Vagina (tissue), 2 donors: ENCODE results near the gene RIF1.

ENCODE experiments used
- POLR2A ChIP-seq, 2 donors: fragments of 450-650 bp; IDR thresholded peaks; one replicate each; pipeline ENCODE4 v1.6.1; 2017; ENCODE audit warnings: antibody characterized with exemption in 2 of 2, mild to moderate bottlenecking in 2 of 2, moderate library complexity in 2 of 2
- TF ChIP-seq, protein P1 (sequence below), 3 experiments: fragments of 450-650 bp in 2 of 3; fragments of 200-600 bp in 1 of 3; sonication (generic) in 1 of 3; IDR thresholded peaks; one replicate each; pipeline ENCODE4 v1.5.1; 2017 to 2019; ENCODE audit warnings: antibody characterized with exemption in 3 of 3, mild to moderate bottlenecking in 2 of 3, moderate library complexity in 2 of 3

DNA sequence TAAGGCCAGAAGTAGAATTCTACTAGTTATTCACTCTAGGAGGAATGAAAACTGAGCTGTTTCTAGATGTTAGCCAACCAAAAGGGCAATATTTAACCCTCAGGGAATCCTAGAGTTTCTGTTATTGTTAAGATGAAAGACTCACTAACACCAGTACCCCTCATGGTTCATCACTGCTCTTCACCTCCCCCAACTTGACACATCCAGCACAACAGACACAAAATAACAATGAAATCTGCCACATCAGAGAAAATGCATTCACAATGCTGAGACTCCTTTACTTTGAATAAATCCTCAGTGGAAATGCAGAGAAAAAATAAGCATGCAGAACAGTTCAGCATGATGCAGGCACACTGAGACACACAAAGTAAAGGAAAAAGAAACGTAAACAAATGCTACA lies 111.3 kb downstream of the RIF1 start:
- TF ChIP-seq, protein P1, sequence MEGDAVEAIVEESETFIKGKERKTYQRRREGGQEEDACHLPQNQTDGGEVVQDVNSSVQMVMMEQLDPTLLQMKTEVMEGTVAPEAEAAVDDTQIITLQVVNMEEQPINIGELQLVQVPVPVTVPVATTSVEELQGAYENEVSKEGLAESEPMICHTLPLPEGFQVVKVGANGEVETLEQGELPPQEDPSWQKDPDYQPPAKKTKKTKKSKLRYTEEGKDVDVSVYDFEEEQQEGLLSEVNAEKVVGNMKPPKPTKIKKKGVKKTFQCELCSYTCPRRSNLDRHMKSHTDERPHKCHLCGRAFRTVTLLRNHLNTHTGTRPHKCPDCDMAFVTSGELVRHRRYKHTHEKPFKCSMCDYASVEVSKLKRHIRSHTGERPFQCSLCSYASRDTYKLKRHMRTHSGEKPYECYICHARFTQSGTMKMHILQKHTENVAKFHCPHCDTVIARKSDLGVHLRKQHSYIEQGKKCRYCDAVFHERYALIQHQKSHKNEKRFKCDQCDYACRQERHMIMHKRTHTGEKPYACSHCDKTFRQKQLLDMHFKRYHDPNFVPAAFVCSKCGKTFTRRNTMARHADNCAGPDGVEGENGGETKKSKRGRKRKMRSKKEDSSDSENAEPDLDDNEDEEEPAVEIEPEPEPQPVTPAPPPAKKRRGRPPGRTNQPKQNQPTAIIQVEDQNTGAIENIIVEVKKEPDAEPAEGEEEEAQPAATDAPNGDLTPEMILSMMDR (IDR thresholded peaks at IDR 0.05), result no peak
- no peak for TF ChIP-seq POLR2A (IDR thresholded peaks at IDR 0.05)
